ENCODE results near the gene JMJD8.

DNA sequence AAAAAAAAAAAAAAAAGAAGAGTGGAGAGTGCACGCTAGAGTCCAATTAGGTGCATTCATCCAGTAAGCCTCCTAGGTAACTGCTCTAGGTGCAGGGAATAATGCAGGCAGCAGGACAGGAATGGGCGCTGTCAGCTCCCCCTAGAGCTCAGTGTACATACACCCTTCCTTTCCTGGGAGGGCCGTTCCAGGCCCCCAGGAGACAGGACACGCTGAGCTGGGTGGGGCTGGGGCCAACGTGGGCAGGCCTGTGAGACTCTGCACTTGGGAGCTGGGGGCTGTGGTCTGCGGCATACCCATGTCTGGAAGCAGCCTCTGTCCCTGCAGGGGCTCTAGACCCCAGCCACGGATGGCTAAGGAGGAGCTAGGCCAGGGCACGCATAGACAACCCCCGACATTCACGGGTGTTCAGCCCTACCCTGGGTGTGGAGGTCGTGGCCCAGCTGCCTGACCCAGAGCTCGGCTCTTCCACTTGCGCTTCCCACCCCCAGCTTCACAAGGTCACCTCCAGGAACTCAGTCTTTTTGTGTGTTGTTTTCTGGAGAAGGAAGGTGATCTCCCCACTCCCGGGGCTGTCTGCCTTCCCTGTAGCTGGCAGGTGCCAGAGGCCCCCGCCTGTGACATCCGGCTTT is 35.8 kb upstream of the JMJD8 start:
- TF ChIP-seq EZH2phosphoT487 (IDR thresholded peaks at IDR 0.05; ENCODE audit: unreplicated experiment) (no peak), POLR2AphosphoS5 (IDR thresholded peaks at IDR 0.05; ENCODE audit: low read depth) (no peak)
- TF ChIP-seq, protein P1, sequence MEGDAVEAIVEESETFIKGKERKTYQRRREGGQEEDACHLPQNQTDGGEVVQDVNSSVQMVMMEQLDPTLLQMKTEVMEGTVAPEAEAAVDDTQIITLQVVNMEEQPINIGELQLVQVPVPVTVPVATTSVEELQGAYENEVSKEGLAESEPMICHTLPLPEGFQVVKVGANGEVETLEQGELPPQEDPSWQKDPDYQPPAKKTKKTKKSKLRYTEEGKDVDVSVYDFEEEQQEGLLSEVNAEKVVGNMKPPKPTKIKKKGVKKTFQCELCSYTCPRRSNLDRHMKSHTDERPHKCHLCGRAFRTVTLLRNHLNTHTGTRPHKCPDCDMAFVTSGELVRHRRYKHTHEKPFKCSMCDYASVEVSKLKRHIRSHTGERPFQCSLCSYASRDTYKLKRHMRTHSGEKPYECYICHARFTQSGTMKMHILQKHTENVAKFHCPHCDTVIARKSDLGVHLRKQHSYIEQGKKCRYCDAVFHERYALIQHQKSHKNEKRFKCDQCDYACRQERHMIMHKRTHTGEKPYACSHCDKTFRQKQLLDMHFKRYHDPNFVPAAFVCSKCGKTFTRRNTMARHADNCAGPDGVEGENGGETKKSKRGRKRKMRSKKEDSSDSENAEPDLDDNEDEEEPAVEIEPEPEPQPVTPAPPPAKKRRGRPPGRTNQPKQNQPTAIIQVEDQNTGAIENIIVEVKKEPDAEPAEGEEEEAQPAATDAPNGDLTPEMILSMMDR (conservative IDR thresholded peaks at IDR 0.05; ENCODE audit: low read depth in 2 of 2), result peak; percentile 22 to 33; a peak in 2 of 4 replicates
- TF ChIP-seq, protein P2, sequence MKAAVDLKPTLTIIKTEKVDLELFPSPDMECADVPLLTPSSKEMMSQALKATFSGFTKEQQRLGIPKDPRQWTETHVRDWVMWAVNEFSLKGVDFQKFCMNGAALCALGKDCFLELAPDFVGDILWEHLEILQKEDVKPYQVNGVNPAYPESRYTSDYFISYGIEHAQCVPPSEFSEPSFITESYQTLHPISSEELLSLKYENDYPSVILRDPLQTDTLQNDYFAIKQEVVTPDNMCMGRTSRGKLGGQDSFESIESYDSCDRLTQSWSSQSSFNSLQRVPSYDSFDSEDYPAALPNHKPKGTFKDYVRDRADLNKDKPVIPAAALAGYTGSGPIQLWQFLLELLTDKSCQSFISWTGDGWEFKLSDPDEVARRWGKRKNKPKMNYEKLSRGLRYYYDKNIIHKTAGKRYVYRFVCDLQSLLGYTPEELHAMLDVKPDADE (IDR thresholded peaks at IDR 0.05), result no peak
- TF ChIP-seq, protein P3, sequence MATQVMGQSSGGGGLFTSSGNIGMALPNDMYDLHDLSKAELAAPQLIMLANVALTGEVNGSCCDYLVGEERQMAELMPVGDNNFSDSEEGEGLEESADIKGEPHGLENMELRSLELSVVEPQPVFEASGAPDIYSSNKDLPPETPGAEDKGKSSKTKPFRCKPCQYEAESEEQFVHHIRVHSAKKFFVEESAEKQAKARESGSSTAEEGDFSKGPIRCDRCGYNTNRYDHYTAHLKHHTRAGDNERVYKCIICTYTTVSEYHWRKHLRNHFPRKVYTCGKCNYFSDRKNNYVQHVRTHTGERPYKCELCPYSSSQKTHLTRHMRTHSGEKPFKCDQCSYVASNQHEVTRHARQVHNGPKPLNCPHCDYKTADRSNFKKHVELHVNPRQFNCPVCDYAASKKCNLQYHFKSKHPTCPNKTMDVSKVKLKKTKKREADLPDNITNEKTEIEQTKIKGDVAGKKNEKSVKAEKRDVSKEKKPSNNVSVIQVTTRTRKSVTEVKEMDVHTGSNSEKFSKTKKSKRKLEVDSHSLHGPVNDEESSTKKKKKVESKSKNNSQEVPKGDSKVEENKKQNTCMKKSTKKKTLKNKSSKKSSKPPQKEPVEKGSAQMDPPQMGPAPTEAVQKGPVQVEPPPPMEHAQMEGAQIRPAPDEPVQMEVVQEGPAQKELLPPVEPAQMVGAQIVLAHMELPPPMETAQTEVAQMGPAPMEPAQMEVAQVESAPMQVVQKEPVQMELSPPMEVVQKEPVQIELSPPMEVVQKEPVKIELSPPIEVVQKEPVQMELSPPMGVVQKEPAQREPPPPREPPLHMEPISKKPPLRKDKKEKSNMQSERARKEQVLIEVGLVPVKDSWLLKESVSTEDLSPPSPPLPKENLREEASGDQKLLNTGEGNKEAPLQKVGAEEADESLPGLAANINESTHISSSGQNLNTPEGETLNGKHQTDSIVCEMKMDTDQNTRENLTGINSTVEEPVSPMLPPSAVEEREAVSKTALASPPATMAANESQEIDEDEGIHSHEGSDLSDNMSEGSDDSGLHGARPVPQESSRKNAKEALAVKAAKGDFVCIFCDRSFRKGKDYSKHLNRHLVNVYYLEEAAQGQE (IDR thresholded peaks at IDR 0.05; ENCODE audit: unreplicated experiment), result no peak
